Smooth muscle cell (in vitro differentiated cells): Measurements from ENCODE around the gene UBE2J1. TPM values are rescaled to one million over a fixed set of nuclear protein-coding genes. Genes with fewer than 3 reads are reported as not detected.
"Not testable (repeated sequence)": the region's sequence is repeated elsewhere in the genome, so short reads cannot be mapped to it uniquely, and the experiment has no call there.

Experiments used
- DNase-seq: peaks from one replicate; lab custom pipeline; 2025; ENCODE audit not compliant: unreplicated experiment; lab: John Stamatoyannopoulos, UW
- H2AFZ ChIP-seq: fragments of 200-600 bp; sonication (generic); 2 replicates; pipeline ENCODE4 v1.6.0; 2016; ENCODE audit warnings: antibody characterized with exemption, low read depth, mild to moderate bottlenecking
- H3F3A ChIP-seq: fragments of 200-600 bp; sonication (generic); 2 replicates; pipeline ENCODE4 v1.6.0; 2017; ENCODE audit warnings: antibody characterized with exemption, low read depth
- H3K27ac ChIP-seq: fragments of 200-600 bp; sonication (generic); 2 replicates; pipeline ENCODE4 v1.5.1; 2016; ENCODE audit warnings: low read depth, mild to moderate bottlenecking
- H3K27me3 ChIP-seq: fragments of 200-600 bp; sonication (generic); 2 replicates; pipeline ENCODE4 v1.6.1; 2016; ENCODE audit warnings: low read depth, mild to moderate bottlenecking
- H3K36me3 ChIP-seq: fragments of 200-600 bp; sonication (generic); 2 replicates; pipeline ENCODE4 v1.5.1; 2016; ENCODE audit warnings: low read depth
- H3K4me1 ChIP-seq: fragments of 200-600 bp; sonication (generic); 2 replicates; pipeline ENCODE4 v1.5.1; 2016; ENCODE audit warnings: low read depth
- H3K4me2 ChIP-seq: fragments of 200-600 bp; sonication (generic); 2 replicates; pipeline ENCODE4 v1.6.0; 2016; ENCODE audit warnings: mild to moderate bottlenecking
- H3K4me3 ChIP-seq: fragments of 200-600 bp; sonication (generic); 2 replicates; pipeline ENCODE4 v1.5.1; 2016; ENCODE audit warnings: mild to moderate bottlenecking
- H3K79me2 ChIP-seq: fragments of 200-600 bp; sonication (generic); 2 replicates; pipeline ENCODE4 v1.6.0; 2016; ENCODE audit warnings: low read depth, mild to moderate bottlenecking
- H3K9ac ChIP-seq: fragments of 200-600 bp; sonication (generic); 2 replicates; pipeline ENCODE4 v1.6.0; 2016; ENCODE audit warnings: low read depth
- H3K9me3 ChIP-seq: fragments of 200-600 bp; sonication (generic); replicated peaks from 2 replicates; pipeline ENCODE4 v1.5.1; 2016; ENCODE audit warnings: low read depth
- H4K20me1 ChIP-seq: fragments of 200-600 bp; sonication (generic); 2 replicates; pipeline ENCODE4 v1.6.0; 2016; ENCODE audit warnings: low read depth
- WGBS: methylation state at CpG from one replicate; pipeline ENCODE4 v1.1.7; 2016; ENCODE audit warnings: low lambda C conversion rate; 5-methylcytosine and 5-hydroxymethylcytosine counted together
- polyA plus RNA-seq: library from polyadenylated mRNA; unstranded; fragments of >200 nt; fragmentation: Nextera tagmentation; extraction: Ambion mirVana; gene quantifications from 2 replicates; pipeline ENCODE4 v1.2.1, GENCODE V29; 2016
- total RNA-seq: library from RNA; depleted of rRNA; stranded (reverse); fragments of >200 nt; gene quantifications from 2 replicates; pipeline ENCODE4 v1.2.3, GENCODE V29; 2014
- TF ChIP-seq, protein P1 (sequence below): fragments of 200-600 bp; sonication (generic); IDR thresholded peaks from 2 replicates; pipeline ENCODE4 v1.5.1; 2017; ENCODE audit warnings: borderline replicate concordance, mild to moderate bottlenecking, antibody characterized with exemption; ENCODE audit not compliant: insufficient read depth, poor library complexity, severe bottlenecking

UBE2J1 gene
- total and polyA plus RNA-seq, 2 experiments from 2014 or later: 65.7 to 130 TPM

DNA sequence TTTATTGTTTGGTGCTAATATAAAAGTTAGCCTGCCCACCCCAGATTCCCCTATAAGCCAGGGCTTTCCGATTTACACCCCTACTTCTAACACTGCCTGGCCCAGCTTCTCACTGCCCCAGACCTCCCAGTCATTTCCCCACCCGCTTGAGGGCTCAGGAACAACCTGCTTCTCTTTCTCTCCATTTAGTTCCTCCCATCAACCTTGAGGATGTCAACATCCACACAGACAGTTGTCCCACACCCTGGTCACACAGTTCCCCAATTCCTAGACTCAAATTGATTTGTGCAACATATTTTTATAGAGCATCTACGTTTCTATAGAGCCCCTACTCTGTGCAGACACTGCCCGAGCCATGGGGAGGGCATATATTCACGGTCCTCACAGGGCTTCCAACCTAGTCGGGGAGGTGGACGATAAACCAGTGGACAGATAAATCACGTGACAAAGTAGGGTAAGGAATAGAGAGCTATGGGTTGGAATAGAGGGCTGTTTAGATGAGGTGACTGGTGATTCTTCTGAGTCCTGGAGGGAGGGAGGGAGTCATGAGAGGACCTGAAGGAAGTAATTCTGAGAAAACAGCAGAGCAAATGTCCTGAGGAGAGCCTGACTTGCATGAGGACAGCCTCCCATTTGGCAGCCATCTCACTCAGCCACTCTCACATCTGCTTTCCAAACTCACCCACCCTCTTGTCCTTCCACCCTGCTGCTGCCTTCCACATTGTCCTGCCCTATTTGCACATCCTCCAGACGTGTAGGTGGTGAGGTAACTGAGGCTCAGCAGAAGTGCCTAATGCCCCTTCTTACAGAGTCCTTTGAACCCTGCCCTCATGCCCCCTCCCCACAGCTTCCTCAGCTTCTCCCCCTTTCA is 43.8 kb downstream of the UBE2J1 start:
- H3F3A ChIP-seq: peaks cover 12% of the 10 kb centered on the region
- H2AFZ ChIP-seq: no peak overlapping the region
- H3K4me2 ChIP-seq: no peak overlapping the region
- WGBS: 86% methylated on average over 9 of the region's 9 CpGs
- TF ChIP-seq, protein P1, sequence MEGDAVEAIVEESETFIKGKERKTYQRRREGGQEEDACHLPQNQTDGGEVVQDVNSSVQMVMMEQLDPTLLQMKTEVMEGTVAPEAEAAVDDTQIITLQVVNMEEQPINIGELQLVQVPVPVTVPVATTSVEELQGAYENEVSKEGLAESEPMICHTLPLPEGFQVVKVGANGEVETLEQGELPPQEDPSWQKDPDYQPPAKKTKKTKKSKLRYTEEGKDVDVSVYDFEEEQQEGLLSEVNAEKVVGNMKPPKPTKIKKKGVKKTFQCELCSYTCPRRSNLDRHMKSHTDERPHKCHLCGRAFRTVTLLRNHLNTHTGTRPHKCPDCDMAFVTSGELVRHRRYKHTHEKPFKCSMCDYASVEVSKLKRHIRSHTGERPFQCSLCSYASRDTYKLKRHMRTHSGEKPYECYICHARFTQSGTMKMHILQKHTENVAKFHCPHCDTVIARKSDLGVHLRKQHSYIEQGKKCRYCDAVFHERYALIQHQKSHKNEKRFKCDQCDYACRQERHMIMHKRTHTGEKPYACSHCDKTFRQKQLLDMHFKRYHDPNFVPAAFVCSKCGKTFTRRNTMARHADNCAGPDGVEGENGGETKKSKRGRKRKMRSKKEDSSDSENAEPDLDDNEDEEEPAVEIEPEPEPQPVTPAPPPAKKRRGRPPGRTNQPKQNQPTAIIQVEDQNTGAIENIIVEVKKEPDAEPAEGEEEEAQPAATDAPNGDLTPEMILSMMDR: no peak
- peaks cover 24% of the 10 kb centered on the region for H3K4me1 ChIP-seq
- peaks cover 5% of the 10 kb centered on the region for H4K20me1 ChIP-seq
- H3K36me3 ChIP-seq: no peaks in the 10 kb centered on the region
- H3K27me3 ChIP-seq: peaks cover 52% of the 10 kb centered on the region
- no peak overlapping the region for H3K4me3 ChIP-seq
- H3K27ac ChIP-seq: no peak overlapping the region
- no peak for DNase-seq
- no peaks in the 10 kb centered on the region for H3K9me3 ChIP-seq
- no peak overlapping the region for H3K9ac ChIP-seq
- H3K79me2 ChIP-seq: no peaks in the 10 kb centered on the region

DNA sequence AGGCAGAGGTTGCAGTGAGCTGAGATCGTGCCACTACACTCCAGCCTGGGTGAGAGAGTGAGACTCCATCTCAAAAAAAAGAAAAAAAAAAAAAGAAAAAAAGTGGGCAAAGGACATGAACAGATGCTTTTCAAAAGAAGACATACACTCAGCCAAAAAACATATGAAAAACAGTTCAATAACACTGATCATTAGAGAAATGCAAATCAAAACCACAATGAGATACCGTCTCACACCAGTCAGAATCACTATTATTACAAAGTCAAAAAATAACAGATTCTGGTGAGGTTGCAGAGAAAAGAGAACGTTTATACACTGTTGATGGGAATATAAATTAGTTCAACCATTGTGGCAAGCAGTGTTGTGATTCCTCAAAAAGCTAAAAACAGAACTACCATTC is 48.0 kb downstream of the UBE2J1 start:
- not testable (repeated sequence) for H3F3A ChIP-seq, H3K36me3 ChIP-seq, H2AFZ ChIP-seq, H3K9me3 ChIP-seq, H3K4me2 ChIP-seq, DNase-seq, H3K4me3 ChIP-seq, H3K27ac ChIP-seq, H3K9ac ChIP-seq, H3K79me2 ChIP-seq, H4K20me1 ChIP-seq, H3K4me1 ChIP-seq
- peaks cover 45% of the 10 kb centered on the region for H3K27me3 ChIP-seq
- 82% methylated on average over 3 of the region's 3 CpGs for WGBS

DNA sequence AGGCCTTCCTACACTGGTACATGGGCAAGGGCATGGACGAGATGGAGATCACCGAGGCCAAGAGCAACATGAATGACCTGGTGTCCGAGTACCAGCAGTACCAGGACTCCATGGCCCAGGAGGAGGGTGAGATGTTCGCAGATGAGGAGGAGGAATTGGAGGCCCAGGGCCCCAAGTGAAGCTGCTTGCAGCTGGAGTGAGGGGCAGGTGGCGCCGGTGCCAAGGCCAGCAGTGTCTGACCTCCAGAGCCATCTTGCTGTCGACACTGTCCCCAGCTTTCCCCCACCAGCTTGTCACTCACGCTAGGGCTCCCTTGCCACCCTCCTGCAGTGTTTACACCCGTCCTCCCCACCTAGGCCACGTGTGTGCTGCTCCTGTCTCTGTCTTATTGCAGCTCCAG is 49.6 kb downstream of the UBE2J1 start:
- H3K9ac ChIP-seq: no peak overlapping the region
- H3K27me3 ChIP-seq: peaks cover 32% of the 10 kb centered on the region
- no peaks in the 10 kb centered on the region for H4K20me1 ChIP-seq

DNA sequence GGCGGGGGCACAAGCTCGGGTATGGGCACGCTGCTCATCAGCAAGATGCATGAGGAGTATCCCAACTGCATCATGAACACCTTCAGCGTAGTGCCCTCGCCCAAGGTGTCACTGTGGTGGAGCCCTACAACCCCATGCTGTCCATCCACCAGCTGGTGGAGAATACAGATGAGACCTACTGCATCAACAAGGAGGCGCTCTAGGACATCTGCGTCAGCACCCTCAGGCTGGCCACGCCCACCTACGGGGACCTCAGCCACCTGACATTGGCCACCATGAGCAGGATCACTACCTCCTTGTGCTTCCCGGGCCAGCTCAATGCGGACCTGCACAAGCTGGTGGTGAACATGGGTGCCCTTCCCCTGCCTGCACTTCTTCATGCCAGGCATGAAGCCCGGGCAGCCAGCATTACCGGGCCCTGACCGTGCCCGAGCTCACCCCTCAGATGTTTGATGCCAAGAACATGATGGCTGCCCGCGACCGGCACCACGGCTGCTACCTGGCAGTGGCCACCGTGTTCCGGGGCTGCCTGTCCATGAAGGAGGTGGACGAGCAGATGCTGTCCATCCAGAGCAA is 50.2 kb downstream of the UBE2J1 start:
- TF ChIP-seq, protein P1: no peak
- Histone ChIP-seq H2AFZ (no peak overlapping the region), H3K27ac (no peak overlapping the region), H3K4me2 (no peak overlapping the region), H3K9ac (no peak overlapping the region), H3K4me3 (no peak overlapping the region), H4K20me1 (no peaks in the 10 kb centered on the region), H3K27me3 (peaks cover 27% of the 10 kb centered on the region), H3K4me1 (peaks cover 8% of the 10 kb centered on the region), H3K36me3 (no peaks in the 10 kb centered on the region), H3K9me3 (no peaks in the 10 kb centered on the region), H3F3A (no peaks in the 10 kb centered on the region), H3K79me2 (no peaks in the 10 kb centered on the region)
- WGBS: 91% methylated on average over 22 of the region's 22 CpGs
- DNase-seq: no peak

More for the DNA sequence above, 49.6 kb downstream of the UBE2J1 start:
- no peaks in the 10 kb centered on the region for H3K9me3 ChIP-seq
- H3K4me2 ChIP-seq: no peak overlapping the region
- no peak overlapping the region for H3K27ac ChIP-seq
- WGBS: 91% methylated on average over 10 of the region's 10 CpGs
- TF ChIP-seq, protein P1: no peak
- H3K4me3 ChIP-seq: no peak overlapping the region
- no peak for DNase-seq
- no peaks in the 10 kb centered on the region for H3F3A ChIP-seq
- no peaks in the 10 kb centered on the region for H3K36me3 ChIP-seq
- no peak overlapping the region for H2AFZ ChIP-seq
- H3K4me1 ChIP-seq: peaks cover 8% of the 10 kb centered on the region
- no peaks in the 10 kb centered on the region for H3K79me2 ChIP-seq
